ENCODE measurements around the gene SNCA.

The SNCA gene

DNA sequence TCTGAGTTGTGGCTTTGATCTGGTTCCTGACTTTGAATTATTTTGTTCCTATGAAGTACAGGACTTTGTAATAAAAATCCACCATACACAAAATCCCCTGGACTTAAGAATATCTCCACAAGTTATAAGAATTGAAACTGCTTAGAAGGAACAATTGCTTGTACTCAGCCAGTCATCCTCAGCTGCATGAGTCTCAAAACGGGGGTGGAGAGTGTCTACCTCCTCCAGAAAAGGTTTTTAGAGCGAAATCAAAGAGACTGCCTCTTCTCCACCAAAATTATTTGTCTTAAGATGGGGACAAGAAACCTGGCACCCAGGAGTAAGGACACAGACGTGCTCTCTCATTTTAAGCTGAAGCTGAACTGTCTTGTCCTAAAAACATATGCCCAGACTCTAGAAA lies 74.7 kb downstream of the SNCA start:
- no peaks in the 10 kb centered on the region for H3K36me3 ChIP-seq (ENCODE audit: control insufficient read depth in 2 of 2, insufficient read depth in 1 of 2, low read length in 2 of 2)
- no peak overlapping the region for H3K4me3 ChIP-seq (ENCODE audit: low read depth, low read length)
- ChIA-PET CTCF (no interaction called here), POLR2A (no interaction called here)
- TF ChIP-seq ZNF501 (tag by site-specific recombination; IDR thresholded peaks at IDR 0.05): no peak
- no peaks in the 10 kb centered on the region for H3K4me1 ChIP-seq (ENCODE audit: control insufficient read depth, insufficient read depth, low read length)
- H3K27ac ChIP-seq (ENCODE audit: extremely low read depth, low read depth, low read length): no peak overlapping the region
- no peaks in the 10 kb centered on the region for H3K9me3 ChIP-seq (ENCODE audit: control insufficient read depth, insufficient read depth, low read depth, low read length)

DNA sequence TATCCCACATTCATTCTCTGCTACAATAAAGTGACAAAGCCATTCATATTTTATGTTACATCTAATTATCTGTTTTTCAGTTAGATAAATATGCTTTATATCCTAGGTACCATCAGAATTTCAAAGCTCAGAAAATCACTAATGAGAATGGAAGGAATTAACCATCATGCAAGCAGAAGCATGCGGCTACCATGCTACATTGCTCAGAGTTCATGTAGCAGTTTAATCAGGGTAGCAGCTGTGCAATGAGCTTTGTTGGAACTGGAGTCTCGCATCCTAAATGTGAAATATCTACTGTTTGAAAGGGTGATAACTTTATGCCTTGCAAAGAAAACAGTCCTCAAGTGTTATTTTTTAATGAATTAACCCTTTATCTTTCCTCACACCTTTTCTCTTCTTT lies 77.5 kb downstream of the SNCA start:
- POLR2A ChIA-PET: interaction anchor here (0.7 kb wide), 1 partner anchor 561 kb away, joined by 4 read pairs; no protein-coding TSS in a partner anchor
- H3K27ac ChIP-seq (ENCODE audit: extremely low read depth, low read depth, low read length): no peak overlapping the region
- H3K4me3 ChIP-seq (ENCODE audit: low read depth, low read length): no peak overlapping the region
- TF ChIP-seq HOXC10 (CRISPR knock-in tag; IDR thresholded peaks at IDR 0.05) (no peak), ZNF121 (tag by site-specific recombination; IDR thresholded peaks at IDR 0.05) (no peak), SCRT2 (tag by site-specific recombination; IDR thresholded peaks at IDR 0.05) (no peak), ZNF341 (tag by site-specific recombination; IDR thresholded peaks at IDR 0.05; ENCODE audit: low read depth) (no peak), ZNF792 (tag by site-specific recombination; IDR thresholded peaks at IDR 0.05) (no peak), ZNF292 (tag by site-specific recombination; IDR thresholded peaks at IDR 0.05; ENCODE audit: borderline replicate concordance, low read depth) (no peak)
- TF ChIP-seq, protein P1, sequence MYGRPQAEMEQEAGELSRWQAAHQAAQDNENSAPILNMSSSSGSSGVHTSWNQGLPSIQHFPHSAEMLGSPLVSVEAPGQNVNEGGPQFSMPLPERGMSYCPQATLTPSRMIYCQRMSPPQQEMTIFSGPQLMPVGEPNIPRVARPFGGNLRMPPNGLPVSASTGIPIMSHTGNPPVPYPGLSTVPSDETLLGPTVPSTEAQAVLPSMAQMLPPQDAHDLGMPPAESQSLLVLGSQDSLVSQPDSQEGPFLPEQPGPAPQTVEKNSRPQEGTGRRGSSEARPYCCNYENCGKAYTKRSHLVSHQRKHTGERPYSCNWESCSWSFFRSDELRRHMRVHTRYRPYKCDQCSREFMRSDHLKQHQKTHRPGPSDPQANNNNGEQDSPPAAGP (tag by site-specific recombination; IDR thresholded peaks at IDR 0.05): no peak
- no peaks in the 10 kb centered on the region for H3K36me3 ChIP-seq (ENCODE audit: control insufficient read depth in 2 of 2, insufficient read depth in 1 of 2, low read length in 2 of 2)
- H3K4me1 ChIP-seq (ENCODE audit: control insufficient read depth, insufficient read depth, low read length): 0 out of 2 replicates have a peak, but pooled peaks cover 3% of the 10 kb centered on the region
- no peaks in the 10 kb centered on the region for H3K9me3 ChIP-seq (ENCODE audit: control insufficient read depth, insufficient read depth, low read depth, low read length)
- CTCF ChIA-PET: interaction anchor here (0.5 kb wide), 1 partner anchor 1451 kb away, joined by 3 read pairs; no protein-coding TSS in a partner anchor

DNA sequence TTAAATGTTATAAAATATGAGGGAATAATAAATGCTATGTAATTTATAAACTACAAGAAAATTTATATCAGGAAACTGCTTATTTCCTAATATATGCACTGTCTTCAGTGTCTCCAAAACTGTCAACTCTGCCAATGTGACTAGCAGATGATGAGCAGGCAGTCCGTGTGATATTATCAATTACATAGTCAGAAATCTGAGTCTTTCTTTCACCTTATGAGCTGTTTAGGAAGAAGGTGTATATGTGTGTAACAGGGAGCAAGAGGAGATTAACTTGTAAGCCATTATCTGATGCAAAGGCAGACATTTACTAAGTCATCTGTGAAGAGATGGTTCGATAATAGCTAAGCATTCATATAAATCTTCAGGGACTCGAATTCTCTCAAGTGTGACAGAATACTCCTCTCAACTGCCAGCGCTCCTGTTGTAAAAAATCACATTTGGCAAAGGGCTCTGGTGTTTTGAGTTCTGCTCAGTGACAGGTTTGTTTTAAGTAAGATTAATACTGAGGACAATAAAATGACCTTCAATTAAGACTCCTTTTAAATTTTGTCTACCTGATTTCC lies 79.7 kb downstream of the SNCA start:
- no peaks in the 10 kb centered on the region for H3K9me3 ChIP-seq (ENCODE audit: control insufficient read depth, insufficient read depth, low read depth, low read length)
- CTCF ChIA-PET: no interaction called here
- no peaks in the 10 kb centered on the region for H3K36me3 ChIP-seq (ENCODE audit: control insufficient read depth in 2 of 2, insufficient read depth in 1 of 2, low read length in 2 of 2)
- POLR2A ChIA-PET: no interaction called here
- H3K27ac ChIP-seq (ENCODE audit: extremely low read depth, low read depth, low read length): no peak overlapping the region
- H3K4me3 ChIP-seq (ENCODE audit: low read depth, low read length): no peak overlapping the region
- peaks cover 15% of the 10 kb centered on the region for H3K4me1 ChIP-seq (ENCODE audit: control insufficient read depth, insufficient read depth, low read length)
- TF ChIP-seq ZNF747 (tag by site-specific recombination; IDR thresholded peaks at IDR 0.05) (no peak), ZNF792 (tag by site-specific recombination; IDR thresholded peaks at IDR 0.05) (no peak), ZSCAN23 (tag by site-specific recombination; IDR thresholded peaks at IDR 0.05) (no peak), MZF1 (tag by site-specific recombination; IDR thresholded peaks at IDR 0.05; ENCODE audit: borderline replicate concordance) (no peak), GLIS1 (tag by site-specific recombination; IDR thresholded peaks at IDR 0.05) (no peak), ZNF121 (tag by site-specific recombination; IDR thresholded peaks at IDR 0.05) (no peak), KLF9 (tag by site-specific recombination; IDR thresholded peaks at IDR 0.05; ENCODE audit: low read depth) (no peak), ZNF302 (tag by site-specific recombination; IDR thresholded peaks at IDR 0.05; ENCODE audit: low read depth) (no peak), ZNF132 (tag by site-specific recombination; IDR thresholded peaks at IDR 0.05; ENCODE audit: borderline replicate concordance) (no peak), ZNF23 (tag by site-specific recombination; IDR thresholded peaks at IDR 0.05; ENCODE audit: borderline replicate concordance) (no peak), ZFP37 (tag by site-specific recombination; IDR thresholded peaks at IDR 0.05) (no peak), EGR2 (tag by site-specific recombination; IDR thresholded peaks at IDR 0.05; ENCODE audit: low read depth) (no peak), OSR2 (tag by site-specific recombination; IDR thresholded peaks at IDR 0.05) (peak; percentile 85), ZNF571 (tag by site-specific recombination; IDR thresholded peaks at IDR 0.05) (no peak), WT1 (tag by site-specific recombination; IDR thresholded peaks at IDR 0.05) (peak; percentile 87)
- TF ChIP-seq, protein P2, sequence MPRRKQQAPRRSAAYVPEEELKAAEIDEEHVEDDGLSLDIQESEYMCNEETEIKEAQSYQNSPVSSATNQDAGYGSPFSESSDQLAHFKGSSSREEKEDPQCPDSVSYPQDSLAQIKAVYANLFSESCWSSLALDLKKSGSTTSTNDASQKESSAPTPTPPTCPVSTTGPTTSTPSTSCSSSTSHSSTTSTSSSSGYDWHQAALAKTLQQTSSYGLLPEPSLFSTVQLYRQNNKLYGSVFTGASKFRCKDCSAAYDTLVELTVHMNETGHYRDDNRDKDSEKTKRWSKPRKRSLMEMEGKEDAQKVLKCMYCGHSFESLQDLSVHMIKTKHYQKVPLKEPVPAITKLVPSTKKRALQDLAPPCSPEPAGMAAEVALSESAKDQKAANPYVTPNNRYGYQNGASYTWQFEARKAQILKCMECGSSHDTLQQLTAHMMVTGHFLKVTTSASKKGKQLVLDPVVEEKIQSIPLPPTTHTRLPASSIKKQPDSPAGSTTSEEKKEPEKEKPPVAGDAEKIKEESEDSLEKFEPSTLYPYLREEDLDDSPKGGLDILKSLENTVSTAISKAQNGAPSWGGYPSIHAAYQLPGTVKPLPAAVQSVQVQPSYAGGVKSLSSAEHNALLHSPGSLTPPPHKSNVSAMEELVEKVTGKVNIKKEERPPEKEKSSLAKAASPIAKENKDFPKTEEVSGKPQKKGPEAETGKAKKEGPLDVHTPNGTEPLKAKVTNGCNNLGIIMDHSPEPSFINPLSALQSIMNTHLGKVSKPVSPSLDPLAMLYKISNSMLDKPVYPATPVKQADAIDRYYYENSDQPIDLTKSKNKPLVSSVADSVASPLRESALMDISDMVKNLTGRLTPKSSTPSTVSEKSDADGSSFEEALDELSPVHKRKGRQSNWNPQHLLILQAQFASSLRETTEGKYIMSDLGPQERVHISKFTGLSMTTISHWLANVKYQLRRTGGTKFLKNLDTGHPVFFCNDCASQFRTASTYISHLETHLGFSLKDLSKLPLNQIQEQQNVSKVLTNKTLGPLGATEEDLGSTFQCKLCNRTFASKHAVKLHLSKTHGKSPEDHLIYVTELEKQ (tag by site-specific recombination; IDR thresholded peaks at IDR 0.05; ENCODE audit: borderline replicate concordance): no peak
- TF ChIP-seq, protein P3, sequence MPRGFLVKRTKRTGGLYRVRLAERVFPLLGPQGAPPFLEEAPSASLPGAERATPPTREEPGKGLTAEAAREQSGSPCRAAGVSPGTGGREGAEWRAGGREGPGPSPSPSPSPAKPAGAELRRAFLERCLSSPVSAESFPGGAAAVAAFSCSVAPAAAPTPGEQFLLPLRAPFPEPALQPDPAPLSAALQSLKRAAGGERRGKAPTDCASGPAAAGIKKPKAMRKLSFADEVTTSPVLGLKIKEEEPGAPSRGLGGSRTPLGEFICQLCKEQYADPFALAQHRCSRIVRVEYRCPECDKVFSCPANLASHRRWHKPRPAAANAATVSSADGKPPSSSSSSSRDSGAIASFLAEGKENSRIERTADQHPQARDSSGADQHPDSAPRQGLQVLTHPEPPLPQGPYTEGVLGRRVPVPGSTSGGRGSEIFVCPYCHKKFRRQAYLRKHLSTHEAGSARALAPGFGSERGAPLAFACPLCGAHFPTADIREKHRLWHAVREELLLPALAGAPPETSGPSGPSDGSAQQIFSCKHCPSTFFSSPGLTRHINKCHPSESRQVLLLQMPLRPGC (tag by site-specific recombination; IDR thresholded peaks at IDR 0.05): no peak
- TF ChIP-seq, protein P4, sequence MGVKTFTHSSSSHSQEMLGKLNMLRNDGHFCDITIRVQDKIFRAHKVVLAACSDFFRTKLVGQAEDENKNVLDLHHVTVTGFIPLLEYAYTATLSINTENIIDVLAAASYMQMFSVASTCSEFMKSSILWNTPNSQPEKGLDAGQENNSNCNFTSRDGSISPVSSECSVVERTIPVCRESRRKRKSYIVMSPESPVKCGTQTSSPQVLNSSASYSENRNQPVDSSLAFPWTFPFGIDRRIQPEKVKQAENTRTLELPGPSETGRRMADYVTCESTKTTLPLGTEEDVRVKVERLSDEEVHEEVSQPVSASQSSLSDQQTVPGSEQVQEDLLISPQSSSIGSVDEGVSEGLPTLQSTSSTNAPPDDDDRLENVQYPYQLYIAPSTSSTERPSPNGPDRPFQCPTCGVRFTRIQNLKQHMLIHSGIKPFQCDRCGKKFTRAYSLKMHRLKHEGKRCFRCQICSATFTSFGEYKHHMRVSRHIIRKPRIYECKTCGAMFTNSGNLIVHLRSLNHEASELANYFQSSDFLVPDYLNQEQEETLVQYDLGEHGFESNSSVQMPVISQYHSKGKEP (tag by site-specific recombination; IDR thresholded peaks at IDR 0.05): peak; percentile 61

All from HEK293 (cell line).